ENCODE results near the gene SEC24C.
A peak's percentile ranks its signal among the peaks of the same experiment; 100 is the strongest.
"Not testable (repeated sequence)": the region's sequence is repeated elsewhere in the genome, so short reads cannot be mapped to it uniquely, and the experiment has no call there.

SEC24C gene

GRCh38 chr10:73768881-73769280, 24.7 kb downstream of the SEC24C start:
- DNase-seq (ENCODE audit: extremely low read depth in 1 of 2, low read depth in 1 of 2): peak; percentile 21 to 47

GRCh38 chr10:73769396-73769795, 25.2 kb downstream of the SEC24C start:
- DNase-seq (ENCODE audit: extremely low read depth in 1 of 2, low read depth in 1 of 2): no peak

- DNase-seq (ENCODE audit: extremely low read depth in 1 of 2, low read depth in 1 of 2): peak; percentile 38 to 70
Measured at GRCh38 chr10:73771722-73772280, 27.6 kb downstream of the SEC24C start.

GRCh38 chr10:73772281-73773151, 28.3 kb downstream of the SEC24C start:
- peak; percentile 47 to 63 for DNase-seq (ENCODE audit: extremely low read depth in 1 of 2, low read depth in 1 of 2)

GRCh38 chr10:73773152-73773879, 29.1 kb downstream of the SEC24C start:
- no peak for DNase-seq (ENCODE audit: extremely low read depth in 1 of 2, low read depth in 1 of 2)

- no peak for DNase-seq (ENCODE audit: extremely low read depth in 1 of 2, low read depth in 1 of 2)
Measured at GRCh38 chr10:73774637-73775036, 30.5 kb downstream of the SEC24C start.

- no peak for DNase-seq (ENCODE audit: extremely low read depth in 1 of 2, low read depth in 1 of 2)
Measured at GRCh38 chr10:73779018-73779417, 34.8 kb downstream of the SEC24C start.

GRCh38 chr10:73779539-73780197, 35.5 kb downstream of the SEC24C start:
- DNase-seq (ENCODE audit: extremely low read depth in 1 of 2, low read depth in 1 of 2): no peak

GRCh38 chr10:73780301-73780700, 36.1 kb downstream of the SEC24C start:
- DNase-seq (ENCODE audit: extremely low read depth in 1 of 2, low read depth in 1 of 2): no peak

- DNase-seq (ENCODE audit: extremely low read depth in 1 of 2, low read depth in 1 of 2): no peak
Measured at GRCh38 chr10:73780966-73781365, 36.8 kb downstream of the SEC24C start.

GRCh38 chr10:73781548-73781878, 37.3 kb downstream of the SEC24C start:
- no peak for DNase-seq (ENCODE audit: extremely low read depth in 1 of 2, low read depth in 1 of 2)

- peak; percentile 77 to 87 for DNase-seq (ENCODE audit: extremely low read depth in 1 of 2, low read depth in 1 of 2)
Measured at GRCh38 chr10:73781879-73782748, 37.9 kb downstream of the SEC24C start, which contains the start of gene CHCHD1. Gene CHCHD1, plus strand, starts transcription at chr10:73782048. Its CDS starts 28 bp downstream, at chr10:73782076.

GRCh38 chr10:73782749-73783085, 38.5 kb downstream of the SEC24C start:
- no peak for DNase-seq (ENCODE audit: extremely low read depth in 1 of 2, low read depth in 1 of 2)

GRCh38 chr10:73785211-73785720, 41.1 kb downstream of the SEC24C start, which contains the start of gene ZSWIM8:
Gene ZSWIM8, plus strand, starts transcription at chr10:73785606. Its CDS starts 273 bp downstream, at chr10:73785879.
- DNase-seq (ENCODE audit: extremely low read depth in 1 of 2, low read depth in 1 of 2): peak; percentile 49 to 77

GRCh38 chr10:73785721-73786511, 41.7 kb downstream of the SEC24C start:
- DNase-seq (ENCODE audit: extremely low read depth in 1 of 2, low read depth in 1 of 2): peak in 1 of 2 donors; percentile 24

- DNase-seq (ENCODE audit: extremely low read depth in 1 of 2, low read depth in 1 of 2): no peak
Measured at GRCh38 chr10:73786512-73786885, 42.3 kb downstream of the SEC24C start.

GRCh38 chr10:73787031-73787800, 43.0 kb downstream of the SEC24C start:
- DNase-seq (ENCODE audit: extremely low read depth in 1 of 2, low read depth in 1 of 2): not testable (repeated sequence)

- DNase-seq (ENCODE audit: extremely low read depth in 1 of 2, low read depth in 1 of 2): no peak
Measured at GRCh38 chr10:73788864-73789658, 44.9 kb downstream of the SEC24C start.
